SK-N-SH (cell line): Measurements from ENCODE around the gene GPX5. TPM values are rescaled to one million over a fixed set of nuclear protein-coding genes. Genes with fewer than 3 reads are reported as not detected.

Experiments used
- CTCF ChIA-PET: fragments of 300-600, 350-600 bp; formaldehyde crosslinking; extraction: SDS; loops from one replicate; lab custom pipeline; 2021; lab: Yijun Ruan, JAX
- POLR2A ChIA-PET: fragments of 350-600 bp; sonication (Branson Sonifier 250); formaldehyde crosslinking; extraction: SDS; loops from one replicate; lab custom pipeline; 2020; ENCODE audit warnings: antibody characterized with exemption, inconsistent platforms; lab: Yijun Ruan, JAX
- DNase-seq: peaks from one replicate; pipeline ENCODE4 v3.0.0; 2012
- H2AFZ ChIP-seq: fragments of 200-600 bp; sonication (generic); 2 replicates; pipeline ENCODE4 v1.8.1; 2016; ENCODE audit warnings: antibody characterized with exemption, mild to moderate bottlenecking, low read depth
- H3F3A ChIP-seq: fragments of 200-600 bp; sonication (generic); replicated peaks from 2 replicates; pipeline ENCODE3; 2016; ENCODE audit warnings: antibody characterized with exemption, mild to moderate bottlenecking; ENCODE audit not compliant: insufficient read depth
- H3K27ac ChIP-seq, 2 experiments: fragments of 200-500 bp in 1 of 2; fragments of 200-600 bp in 1 of 2; sonication (Bioruptor generic) in 1 of 2; sonication (generic), shearing (Covaris generic) in 1 of 2; 2 replicates each; pipeline versions ENCODE4 v1.5.1 to v1.6.1; 2014 to 2016; ENCODE audit warnings: low read depth in 2 of 2, inconsistent platforms in 1 of 2, low read length in 1 of 2, mild to moderate bottlenecking in 1 of 2, mixed read lengths in 1 of 2
- H3K27me3 ChIP-seq: fragments of 200-600 bp; sonication (generic), shearing (Covaris generic); 2 replicates; pipeline ENCODE4 v1.6.1; 2016; ENCODE audit warnings: mixed run types; ENCODE audit not compliant: insufficient read depth
- H3K36me3 ChIP-seq, 2 experiments: fragments of 200-500 bp in 1 of 2; fragments of 200-600 bp in 1 of 2; sonication (Bioruptor generic) in 1 of 2; sonication (generic) in 1 of 2; replicated peaks in 1 of 2; 2 replicates each; pipeline versions ENCODE3 to v1.5.1; 2014 to 2016; ENCODE audit warnings: low read length in 1 of 2, mild to moderate bottlenecking in 1 of 2; ENCODE audit not compliant: insufficient read depth in 2 of 2, control insufficient read depth in 1 of 2
- H3K4me1 ChIP-seq, 2 experiments: fragments of 200-500 bp in 1 of 2; fragments of 200-600 bp in 1 of 2; sonication (Bioruptor generic) in 1 of 2; sonication (generic), shearing (Covaris generic) in 1 of 2; 2 replicates each; pipeline versions ENCODE4 v1.5.1 to v1.6.1; 2014 to 2016; ENCODE audit warnings: low read depth in 1 of 2, low read length in 1 of 2, mixed run types in 1 of 2; ENCODE audit not compliant: insufficient read depth in 2 of 2, control insufficient read depth in 1 of 2
- H3K4me2 ChIP-seq: fragments of 200-600 bp; sonication (generic), shearing (Covaris generic); 2 replicates; pipeline ENCODE4 v1.6.1; 2017; ENCODE audit warnings: mixed run types
- H3K4me3 ChIP-seq, 2 experiments: fragments of 200-500 bp in 1 of 2; fragments of 200-600 bp in 1 of 2; sonication (Bioruptor generic) in 1 of 2; sonication (generic), shearing (Covaris generic) in 1 of 2; 2 replicates each; pipeline versions ENCODE4 v1.5.1 to v1.8.1; 2014 to 2016; ENCODE audit warnings: low read depth in 2 of 2, inconsistent platforms in 1 of 2, low read length in 1 of 2, mild to moderate bottlenecking in 1 of 2, mixed read lengths in 1 of 2, moderate library complexity in 1 of 2
- H3K79me2 ChIP-seq: fragments of 200-600 bp; sonication (generic); 2 replicates; pipeline ENCODE4 v1.8.1; 2017; ENCODE audit warnings: mild to moderate bottlenecking; ENCODE audit not compliant: insufficient read depth
- H3K9ac ChIP-seq: fragments of 200-600 bp; sonication (generic); 2 replicates; pipeline ENCODE4 v1.6.1; 2017; ENCODE audit warnings: mixed run types
- H3K9me2 ChIP-seq: fragments of 200-600 bp; sonication (generic); 2 replicates; pipeline ENCODE4 v1.6.1; 2017; ENCODE audit warnings: mixed run types
- H3K9me3 ChIP-seq: fragments of 200-600 bp; sonication (generic); 2 replicates; pipeline ENCODE4 v1.6.1; 2017; ENCODE audit warnings: mixed run types, mild to moderate bottlenecking, moderate library complexity
- H4K20me1 ChIP-seq: fragments of 200-600 bp; sonication (generic); 2 replicates; pipeline ENCODE4 v1.6.1; 2017; ENCODE audit warnings: mild to moderate bottlenecking, mixed run types; ENCODE audit not compliant: insufficient read depth
- CHD2 ChIP-seq: fragments of 150-350 bp; IDR thresholded peaks from 2 replicates; pipeline ENCODE4 v1.6.1; 2018; ENCODE audit warnings: low read length; ENCODE audit not compliant: partially characterized antibody
- ELF1 ChIP-seq: IDR thresholded peaks from 2 replicates; pipeline ENCODE4 v1.4.0; 2012
- EZH2phosphoT487 ChIP-seq: fragments of 200-600 bp; sonication (generic); IDR thresholded peaks from 2 replicates; pipeline ENCODE4 v1.6.1; 2017; ENCODE audit warnings: low read depth, mixed run types, mild to moderate bottlenecking, antibody characterized with exemption, moderate library complexity, borderline replicate concordance
- FOXM1 ChIP-seq: IDR thresholded peaks from 2 replicates; pipeline ENCODE4 v1.4.0; 2012; ENCODE audit warnings: low read depth, mild to moderate bottlenecking
- GABPA ChIP-seq: IDR thresholded peaks from 2 replicates; pipeline ENCODE4 v1.4.0; 2012; ENCODE audit warnings: low read depth, mild to moderate bottlenecking
- GATA2 ChIP-seq: sonication (generic); formaldehyde crosslinking; IDR thresholded peaks from 2 replicates; pipeline ENCODE4 v1.5.0; 2020; ENCODE audit warnings: mild to moderate bottlenecking, missing genetic modification reagents
- JUND ChIP-seq: IDR thresholded peaks from 2 replicates; pipeline ENCODE4 v1.4.0; 2012
- MXI1 ChIP-seq: IDR thresholded peaks from 2 replicates; pipeline ENCODE4 v1.6.1; 2012; ENCODE audit warnings: mild to moderate bottlenecking, low read depth, low read length, improper control_type of control experiment
- POLR2AphosphoS5 ChIP-seq: IDR thresholded peaks from 2 replicates; pipeline ENCODE4 v1.6.1; 2012; ENCODE audit warnings: low read depth, low read length
- RAD21 ChIP-seq: IDR thresholded peaks from 2 replicates; pipeline ENCODE4 v1.6.1; 2012; ENCODE audit warnings: mild to moderate bottlenecking, low read length
- RCOR1 ChIP-seq: fragments of 150-350 bp; IDR thresholded peaks from 2 replicates; pipeline ENCODE4 v1.6.1; 2017; ENCODE audit warnings: antibody characterized with exemption, low read length
- REST ChIP-seq: IDR thresholded peaks from 2 replicates; pipeline ENCODE4 v1.6.1; 2012; ENCODE audit warnings: mild to moderate bottlenecking, low read depth, low read length, moderate library complexity
- RFX5 ChIP-seq: IDR thresholded peaks from 2 replicates; pipeline ENCODE4 v1.6.1; 2012; ENCODE audit warnings: mild to moderate bottlenecking, improper control_type of control experiment, low read length
- SIN3A ChIP-seq: IDR thresholded peaks from 2 replicates; pipeline ENCODE4 v1.6.1; 2012; ENCODE audit warnings: low read depth, mild to moderate bottlenecking, low read length, moderate library complexity, borderline replicate concordance
- SMC3 ChIP-seq: IDR thresholded peaks from 2 replicates; pipeline ENCODE4 v1.6.1; 2012; ENCODE audit warnings: low read depth, low read length, improper control_type of control experiment
- TCF12 ChIP-seq: IDR thresholded peaks from 2 replicates; pipeline ENCODE4 v1.4.0; 2012
- YY1 ChIP-seq: IDR thresholded peaks from 2 replicates; pipeline ENCODE4 v1.4.0; 2012; ENCODE audit warnings: low read depth, mild to moderate bottlenecking
- WGBS: methylation state at CpG from one replicate; pipeline ENCODE4 v1.1.6; 2017; ENCODE audit warnings: low lambda C conversion rate; 5-methylcytosine and 5-hydroxymethylcytosine counted together
- polyA plus RNA-seq, 3 experiments: library from polyadenylated mRNA; depleted of rRNA; stranded (reverse); fragments of >200 nt; gene quantifications; 2 replicates each; pipeline ENCODE4 v1.2.3, GENCODE V29; 2012
- TF ChIP-seq, protein P1 (sequence below): fragments of 150-350 bp; IDR thresholded peaks from 2 replicates; pipeline ENCODE4 v1.6.1; 2017; ENCODE audit warnings: antibody characterized with exemption, low read length, low read depth, borderline replicate concordance

Gene GPX5
- polyA plus RNA-seq, 1 of the 3 experiments (the other 2 are of a cell fraction), result not detected

- WGBS, result 5% methylated on average over 9 of the region's 9 CpGs
- peaks cover 4 to 6% of the 10 kb centered on the region in 2 experiments; a peak in 1 of 4 replicates for H3K4me1 ChIP-seq
- H3F3A ChIP-seq, result no peaks in the 10 kb centered on the region
- no peak overlapping the region for H3K27ac ChIP-seq
- no peaks in the 10 kb centered on the region for H4K20me1 ChIP-seq
- ChIA-PET CTCF (interaction anchor here (1.1 kb wide), 1 partner anchor 105 kb away, joined by 3 read pairs; no protein-coding TSS in a partner anchor), POLR2A (no interaction called here)
- no peak overlapping the region for H3K9ac ChIP-seq
- DNase-seq, result no peak
- TF ChIP-seq GABPA, result no peak
- TF ChIP-seq RAD21, result no peak
- TF ChIP-seq POLR2AphosphoS5, result no peak
- TF ChIP-seq ELF1, result no peak
- TF ChIP-seq FOXM1, result no peak
- no peak for TF ChIP-seq RCOR1
- no peak for TF ChIP-seq GATA2 (CRISPR knock-in tag)
- no peak for TF ChIP-seq EZH2phosphoT487
- TF ChIP-seq REST, result no peak
- TF ChIP-seq SIN3A, result no peak
- TF ChIP-seq CHD2, result no peak
- TF ChIP-seq RFX5, result no peak
- TF ChIP-seq YY1, result no peak
- no peak for TF ChIP-seq SMC3
- TF ChIP-seq, protein P1, sequence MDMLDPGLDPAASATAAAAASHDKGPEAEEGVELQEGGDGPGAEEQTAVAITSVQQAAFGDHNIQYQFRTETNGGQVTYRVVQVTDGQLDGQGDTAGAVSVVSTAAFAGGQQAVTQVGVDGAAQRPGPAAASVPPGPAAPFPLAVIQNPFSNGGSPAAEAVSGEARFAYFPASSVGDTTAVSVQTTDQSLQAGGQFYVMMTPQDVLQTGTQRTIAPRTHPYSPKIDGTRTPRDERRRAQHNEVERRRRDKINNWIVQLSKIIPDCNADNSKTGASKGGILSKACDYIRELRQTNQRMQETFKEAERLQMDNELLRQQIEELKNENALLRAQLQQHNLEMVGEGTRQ, result no peak
- no peak for TF ChIP-seq MXI1
- TF ChIP-seq JUND, result no peak
- TF ChIP-seq TCF12, result no peak
- no peak overlapping the region for H3K4me3 ChIP-seq
- peaks cover 60% of the 10 kb centered on the region for H3K27me3 ChIP-seq
- H2AFZ ChIP-seq, result no peak overlapping the region
- H3K4me2 ChIP-seq, result no peak overlapping the region
- H3K9me3 ChIP-seq, result no peaks in the 10 kb centered on the region
- no peaks in the 10 kb centered on the region for H3K79me2 ChIP-seq
- H3K9me2 ChIP-seq, result no peaks in the 10 kb centered on the region
- H3K36me3 ChIP-seq, result no peaks in the 10 kb centered on the region
These were observed 45.3 kb upstream of the GPX5 start for GRCh38 chr6:28480253-28480932.
